HG03159 (cell line): ENCODE data around the gene ATP6V1C2.

Source experiments
- ATAC-seq: cut with Tn5 transposase; IDR thresholded peaks from one replicate; pipeline ENCODE4 v1.9.1; 2021; ENCODE audit warnings: mild to moderate bottlenecking, moderate library complexity; ENCODE audit not compliant: unreplicated experiment

Gene ATP6V1C2

DNA sequence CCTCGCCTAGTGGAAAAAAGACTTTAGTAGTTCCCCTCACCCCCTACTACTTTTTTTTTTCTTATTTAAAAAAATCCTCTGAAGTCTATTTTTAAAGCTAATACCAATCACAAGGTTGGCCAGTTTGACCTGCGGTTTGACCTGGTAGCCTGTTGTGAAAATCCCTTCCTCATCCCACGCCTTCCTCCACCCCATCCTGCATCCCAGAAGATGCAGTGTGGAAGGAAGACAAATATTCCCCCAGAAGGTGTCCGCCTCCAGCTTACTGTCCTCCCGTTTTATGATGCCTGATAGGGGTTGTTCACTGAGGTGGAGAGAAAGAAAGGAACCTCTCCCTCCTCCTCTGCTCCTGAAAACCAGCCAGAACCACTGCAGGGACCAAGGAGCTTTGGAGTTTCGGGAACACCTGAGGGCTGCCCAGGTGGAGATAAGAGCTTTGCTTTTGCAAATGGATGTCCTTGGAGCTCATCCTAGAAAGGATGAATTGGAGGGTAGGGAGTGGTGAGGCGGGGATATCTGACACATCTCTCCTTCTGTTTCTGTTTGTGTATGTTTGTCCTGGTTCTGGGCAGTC lies 909 bp downstream of the ATP6V1C2 start:
- no peak for ATAC-seq

DNA sequence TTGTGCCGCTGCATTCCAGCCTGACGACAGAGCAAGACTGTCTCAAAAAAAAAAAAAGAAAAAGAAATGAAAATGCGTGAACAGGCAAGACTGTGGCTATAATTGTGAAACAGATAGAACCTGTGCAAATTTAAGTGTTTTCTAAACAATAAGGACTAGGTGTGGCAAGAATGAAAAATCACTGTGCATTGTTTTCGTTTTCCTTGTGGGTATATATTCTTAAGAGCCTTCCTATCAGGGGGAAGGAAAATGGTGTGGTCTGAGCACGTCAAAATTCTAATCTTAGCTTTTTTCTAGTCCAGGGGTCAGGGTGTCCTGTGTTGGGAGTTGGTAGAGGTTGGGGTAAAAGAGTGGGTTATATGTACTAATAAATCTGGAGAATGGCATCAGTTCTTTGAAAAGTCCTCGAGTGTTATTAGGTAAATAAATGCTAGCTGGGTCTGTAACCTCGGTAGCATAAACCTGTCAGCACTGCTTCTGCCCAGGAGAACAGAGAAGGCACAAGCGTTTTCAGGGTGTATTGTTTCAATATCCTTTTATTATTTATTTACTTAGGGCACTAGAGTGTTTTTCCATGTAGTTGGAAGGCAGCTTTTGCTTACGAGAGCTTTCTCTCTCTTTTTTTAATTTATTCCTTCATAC lies 11.6 kb downstream of the ATP6V1C2 start:
- ATAC-seq: no peak

DNA sequence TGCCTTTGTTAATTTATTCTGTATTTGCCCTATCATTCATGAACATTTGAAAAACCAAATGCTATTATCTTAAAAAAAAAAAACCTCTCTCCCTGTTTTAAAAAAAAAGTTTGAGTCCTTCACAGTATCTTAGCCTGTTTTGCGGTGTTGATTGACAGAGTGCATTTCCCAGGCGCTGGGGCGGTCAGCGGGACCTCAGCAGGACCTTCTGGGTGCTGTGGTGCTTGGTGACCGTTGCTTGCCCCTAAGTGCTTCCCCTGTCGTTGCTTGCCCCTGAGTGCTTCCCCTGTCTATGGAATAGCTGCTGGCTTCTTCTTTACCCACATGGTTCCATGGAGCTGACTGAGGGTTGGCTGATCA lies 12.1 kb downstream of the ATP6V1C2 start:
- no peak for ATAC-seq

DNA sequence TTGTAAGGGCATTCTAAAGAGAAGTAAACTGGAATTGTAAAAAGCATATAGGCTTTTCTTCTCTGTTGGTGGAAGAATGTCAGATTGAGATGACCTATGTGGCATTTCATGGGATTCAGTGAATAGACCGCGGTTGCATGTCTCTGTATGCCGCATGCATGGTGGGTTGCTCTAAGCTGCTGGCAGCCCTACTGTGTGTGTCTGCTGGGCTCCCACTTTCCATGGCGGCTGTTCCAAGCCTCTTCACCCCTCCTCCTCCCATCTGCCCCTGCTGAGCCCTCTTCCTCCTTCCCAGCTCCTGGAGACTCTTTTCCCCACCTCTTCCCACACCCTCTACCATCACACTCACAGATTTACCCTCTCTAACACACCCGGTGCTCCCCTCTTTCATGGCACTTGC lies 12.6 kb downstream of the ATP6V1C2 start:
- no peak for ATAC-seq

DNA sequence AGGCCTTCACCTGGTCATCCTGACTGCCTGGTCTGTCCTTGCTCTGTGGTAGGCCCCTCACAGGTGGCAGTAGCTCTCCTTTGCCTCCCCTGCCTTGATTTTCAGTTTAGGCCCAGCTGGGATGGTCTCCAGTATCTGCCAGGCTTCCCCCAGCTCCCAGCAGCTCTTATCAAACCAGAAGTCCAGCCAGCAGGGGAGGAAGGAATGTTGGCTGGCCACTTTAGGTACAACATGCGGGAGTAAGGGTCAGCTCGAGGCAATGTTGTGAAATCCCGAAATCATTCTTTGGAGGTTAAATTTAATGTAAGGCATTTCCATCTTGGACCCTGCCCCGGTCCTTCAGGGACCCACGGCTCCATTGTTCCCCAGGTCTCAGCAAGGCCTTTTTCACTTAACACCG lies 16.8 kb downstream of the ATP6V1C2 start:
- ATAC-seq: no peak

DNA sequence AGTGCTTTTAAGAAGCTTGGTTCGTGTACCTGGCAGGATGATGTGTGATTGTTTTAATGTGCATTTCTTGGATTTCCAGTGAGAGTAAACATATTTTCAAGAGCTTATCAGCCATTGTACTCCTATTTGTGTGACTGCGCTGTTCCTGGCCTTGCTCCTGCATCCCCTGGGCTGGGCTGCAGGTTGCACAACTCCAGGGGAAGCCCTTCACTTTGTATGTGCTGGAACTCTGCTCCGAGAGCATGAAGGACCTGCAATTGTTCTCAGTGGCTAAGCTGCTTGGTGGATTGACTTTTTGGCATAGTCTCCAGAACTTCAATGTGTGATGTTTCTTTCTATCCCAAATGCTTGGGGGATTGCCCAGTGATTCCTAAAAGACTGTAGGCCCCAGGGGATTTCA lies 18.8 kb downstream of the ATP6V1C2 start:
- ATAC-seq: no peak

DNA sequence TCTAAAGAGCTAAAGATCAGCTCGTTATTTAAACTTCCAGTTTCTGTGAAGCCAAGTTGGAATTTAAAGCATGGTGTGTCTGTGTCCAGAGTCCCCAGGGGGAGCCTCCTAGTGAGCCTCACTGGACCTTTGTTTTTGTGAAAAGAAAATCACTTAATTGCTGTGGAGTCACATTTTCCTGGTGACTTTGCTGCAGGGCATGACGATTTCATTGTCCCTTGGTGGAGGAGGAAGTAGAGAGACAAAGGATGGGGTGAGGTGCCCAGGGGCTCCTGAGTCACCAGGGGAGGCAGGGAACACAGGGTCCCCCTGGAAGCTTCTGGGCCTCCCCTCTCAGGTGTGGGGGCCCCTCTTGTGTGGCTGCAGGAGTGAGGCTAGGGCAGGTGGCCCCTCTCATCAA lies 19.7 kb downstream of the ATP6V1C2 start:
- ATAC-seq: no peak

DNA sequence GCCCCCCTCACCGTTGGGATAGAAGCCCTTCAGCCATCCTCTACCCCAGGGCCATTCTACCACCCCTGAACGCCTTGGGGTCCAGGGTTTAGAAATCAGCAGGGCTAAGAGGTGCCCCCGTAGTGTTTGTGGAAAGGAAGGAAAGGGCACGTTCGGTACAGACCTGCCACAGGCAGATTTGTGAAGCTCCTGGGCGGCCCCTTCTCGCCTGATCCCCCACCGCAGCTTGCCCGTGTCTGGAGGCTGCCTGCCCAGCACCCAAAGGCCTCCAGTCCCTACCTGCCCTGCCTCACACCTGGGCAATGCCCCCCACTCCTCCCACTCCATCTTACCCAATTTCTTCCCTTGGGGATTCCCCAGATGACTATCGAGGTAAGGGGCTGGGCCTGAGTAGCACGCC lies 21.2 kb downstream of the ATP6V1C2 start:
- ATAC-seq: no peak

DNA sequence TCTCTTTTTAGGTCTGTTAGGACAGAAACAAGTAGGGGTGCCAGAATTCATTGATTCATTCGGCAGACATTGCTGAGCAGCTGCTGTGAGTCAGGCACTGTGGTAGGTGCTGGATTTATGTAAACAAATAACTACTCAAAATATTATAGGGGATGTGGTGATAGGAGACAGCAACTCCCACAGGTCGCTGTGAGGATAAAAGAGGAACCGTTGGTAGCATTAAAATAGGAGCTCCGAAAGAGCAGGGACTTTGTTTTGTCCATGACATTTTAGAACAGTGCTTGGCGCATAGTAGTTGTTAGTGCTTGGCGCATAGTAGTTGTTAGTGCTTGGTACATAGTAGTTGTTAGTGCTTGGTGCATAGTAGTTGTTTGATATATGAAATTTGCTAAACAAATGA lies 29.2 kb downstream of the ATP6V1C2 start:
- no peak for ATAC-seq

DNA sequence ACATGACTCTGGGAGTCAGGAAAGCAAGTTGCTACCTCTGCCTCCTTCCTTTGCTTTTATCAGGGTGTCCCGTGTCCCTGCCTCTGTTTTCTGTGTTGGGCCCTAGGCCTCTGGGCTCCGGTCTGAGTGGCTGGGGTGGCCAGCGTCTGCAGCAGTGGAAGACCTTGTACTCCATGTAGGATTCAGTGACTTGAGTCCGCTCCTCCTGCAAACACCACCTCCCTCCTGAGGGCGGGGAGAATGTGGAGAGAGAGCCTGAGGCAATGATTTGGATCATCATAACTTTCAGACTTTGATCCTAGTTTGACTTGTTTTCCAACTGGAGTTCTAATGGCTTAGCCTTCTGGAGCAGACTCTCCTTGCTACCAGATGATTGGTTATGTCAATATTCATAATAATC lies 30.8 kb downstream of the ATP6V1C2 start:
- no peak for ATAC-seq

DNA sequence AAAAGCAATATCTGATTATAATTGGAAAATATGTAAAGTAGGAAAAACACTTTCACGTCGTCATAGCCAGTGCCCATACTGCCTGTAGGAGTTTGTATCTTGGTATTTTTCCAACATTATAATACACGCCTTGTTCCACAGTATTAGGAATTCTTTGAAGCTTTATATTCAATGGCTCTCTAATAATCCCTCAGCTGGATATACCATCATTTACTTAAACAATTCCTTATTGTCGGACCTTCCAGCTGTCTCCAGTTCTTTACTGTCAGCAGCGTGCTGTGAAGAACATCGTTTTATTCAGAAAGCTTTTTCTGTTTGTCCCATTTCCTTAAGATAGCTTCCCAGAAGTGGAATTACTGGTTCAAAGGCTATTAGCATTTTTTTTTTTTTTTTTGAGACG lies 31.7 kb downstream of the ATP6V1C2 start:
- no peak for ATAC-seq

DNA sequence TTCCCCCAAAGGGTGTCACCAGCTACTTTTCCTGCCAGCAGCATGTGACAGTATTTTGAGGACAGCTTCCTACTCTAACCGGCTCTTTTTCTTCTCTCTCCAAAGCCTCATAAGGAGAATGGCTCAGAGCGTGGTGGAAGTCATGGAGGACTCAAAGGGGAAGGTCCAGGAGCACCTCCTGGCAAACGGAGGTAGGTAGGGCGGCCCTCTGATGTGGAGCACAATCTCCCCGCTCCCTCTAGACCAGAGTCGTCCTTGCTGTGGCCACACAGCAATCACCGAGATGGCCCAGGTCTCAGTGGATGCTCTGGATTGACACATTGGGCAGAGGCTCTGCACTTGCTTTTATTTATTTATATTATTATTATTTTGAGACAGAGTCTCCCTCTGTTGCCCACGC lies 32.4 kb downstream of the ATP6V1C2 start:
- no peak for ATAC-seq

DNA sequence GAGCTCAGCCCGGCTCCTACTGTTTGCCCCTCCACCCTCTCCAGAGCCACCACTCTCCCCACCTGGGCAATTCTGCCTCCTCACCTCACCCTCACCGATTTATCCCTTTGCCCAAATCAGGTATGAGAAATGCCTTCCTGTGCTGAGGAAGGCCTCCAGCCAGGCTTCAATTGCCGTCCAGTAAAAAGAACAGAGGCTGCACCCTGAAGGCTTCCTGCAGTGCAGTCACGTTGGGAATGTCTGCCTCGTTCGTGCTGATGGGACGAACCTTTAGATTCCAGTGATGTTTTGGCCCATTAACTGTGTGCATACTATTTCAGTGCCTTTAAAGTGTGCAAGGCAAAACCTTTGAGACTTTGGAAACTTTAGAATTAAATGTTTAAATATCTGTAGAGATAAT lies 34.2 kb downstream of the ATP6V1C2 start:
- ATAC-seq: no peak

DNA sequence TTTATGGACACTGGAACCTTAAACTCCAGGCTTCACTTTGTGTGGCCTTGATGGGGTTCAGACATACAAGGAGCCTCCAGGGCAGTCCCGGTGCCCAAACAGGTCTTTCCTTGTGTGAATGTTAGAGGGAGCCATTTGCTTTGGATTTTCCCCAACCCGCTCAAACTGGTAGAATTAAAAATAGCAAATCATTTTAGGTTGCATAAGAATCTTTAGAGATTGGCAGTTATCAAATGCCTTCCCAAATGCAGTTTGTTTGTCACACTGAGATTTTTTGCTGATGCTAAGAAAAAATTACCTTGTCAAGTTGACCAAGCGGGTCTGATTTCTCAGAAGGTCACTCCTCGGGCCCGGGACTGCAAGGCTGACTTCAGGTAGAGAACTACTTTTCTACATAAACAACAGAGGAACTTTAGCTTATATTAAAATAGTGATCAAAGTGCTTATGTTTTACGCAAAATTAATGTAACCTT lies 36.4 kb downstream of the ATP6V1C2 start:
- ATAC-seq: no peak

DNA sequence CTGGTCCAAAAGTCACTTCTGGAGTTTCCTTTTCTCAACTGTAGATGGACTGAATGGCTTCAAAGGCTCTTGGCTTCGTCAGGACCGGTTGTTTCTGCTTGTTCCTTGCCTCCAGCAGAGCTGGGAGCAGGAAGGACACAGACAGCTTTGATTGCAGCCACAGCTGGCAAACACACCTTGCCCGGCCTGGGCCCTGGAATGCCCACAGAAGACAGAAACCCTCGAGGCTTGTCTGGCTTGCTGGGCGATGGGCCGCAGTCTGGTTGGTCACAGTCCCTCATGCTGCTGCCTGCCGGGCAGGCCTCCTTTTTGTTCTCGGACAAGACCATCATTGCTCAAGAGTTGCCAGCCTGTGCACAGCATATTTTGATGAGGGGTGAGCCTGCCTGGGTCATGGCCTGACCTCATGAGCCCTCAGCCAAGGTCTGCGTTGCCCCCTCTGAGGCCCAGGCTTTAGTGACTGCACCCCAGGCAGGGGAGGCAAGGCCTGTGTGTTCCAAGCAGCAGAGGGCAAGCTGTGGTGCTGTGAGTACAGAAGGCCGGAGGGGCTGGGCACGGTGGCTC lies 37.8 kb downstream of the ATP6V1C2 start:
- no peak for ATAC-seq

DNA sequence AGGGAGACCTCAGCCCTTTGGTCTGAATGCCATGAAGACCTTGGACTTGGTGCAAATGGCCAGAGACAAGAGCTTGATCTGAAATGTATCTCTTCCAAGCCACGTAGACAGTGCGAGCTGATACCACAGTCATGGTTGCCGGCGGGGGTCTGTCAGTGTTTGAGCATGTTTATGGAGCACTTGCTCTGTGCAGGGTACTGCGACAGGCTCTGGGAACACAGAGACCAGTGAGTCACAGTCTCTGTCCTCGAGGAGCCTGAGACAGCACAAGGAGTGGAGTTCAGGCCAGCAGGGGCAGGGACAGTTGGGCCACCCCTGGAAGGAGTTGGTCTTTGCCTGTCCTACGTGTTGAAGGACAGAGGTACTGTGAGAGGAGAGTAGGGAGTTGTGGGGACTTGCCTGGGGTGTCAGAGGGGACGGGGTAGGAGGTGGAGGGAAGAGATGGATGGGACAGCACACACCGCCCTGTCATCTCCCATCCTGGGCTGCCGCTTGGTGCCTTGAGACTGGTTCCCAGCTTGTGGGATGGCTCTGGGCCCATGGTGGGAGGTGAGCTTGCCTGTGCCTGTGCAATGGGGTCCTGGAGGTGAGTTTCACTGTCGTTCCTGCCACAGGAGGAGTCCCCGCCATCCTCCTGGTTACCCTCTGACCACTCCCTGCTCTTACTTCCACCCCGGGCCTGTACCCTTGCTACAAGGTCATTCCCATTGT lies 39.5 kb downstream of the ATP6V1C2 start:
- no peak for ATAC-seq

DNA sequence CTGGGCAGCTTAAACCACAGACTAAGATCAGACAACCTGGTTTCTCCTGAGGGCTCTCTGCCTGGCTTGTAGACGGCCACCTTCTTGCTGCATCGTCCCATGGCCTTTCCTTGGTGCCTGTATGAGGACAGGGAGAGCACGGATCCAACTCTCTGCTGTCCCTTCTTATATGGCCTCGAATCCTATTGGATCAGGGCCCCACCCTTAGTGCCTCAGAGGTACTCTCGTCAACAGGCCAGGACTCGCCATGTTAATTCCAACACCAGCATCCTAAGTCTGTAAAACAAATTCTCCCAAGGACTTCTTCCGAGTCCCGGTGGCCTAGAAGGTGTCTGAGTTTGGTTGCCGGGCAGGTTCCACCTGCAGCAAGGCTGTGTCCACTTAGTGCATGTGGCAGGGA lies 40.2 kb downstream of the ATP6V1C2 start:
- no peak for ATAC-seq

DNA sequence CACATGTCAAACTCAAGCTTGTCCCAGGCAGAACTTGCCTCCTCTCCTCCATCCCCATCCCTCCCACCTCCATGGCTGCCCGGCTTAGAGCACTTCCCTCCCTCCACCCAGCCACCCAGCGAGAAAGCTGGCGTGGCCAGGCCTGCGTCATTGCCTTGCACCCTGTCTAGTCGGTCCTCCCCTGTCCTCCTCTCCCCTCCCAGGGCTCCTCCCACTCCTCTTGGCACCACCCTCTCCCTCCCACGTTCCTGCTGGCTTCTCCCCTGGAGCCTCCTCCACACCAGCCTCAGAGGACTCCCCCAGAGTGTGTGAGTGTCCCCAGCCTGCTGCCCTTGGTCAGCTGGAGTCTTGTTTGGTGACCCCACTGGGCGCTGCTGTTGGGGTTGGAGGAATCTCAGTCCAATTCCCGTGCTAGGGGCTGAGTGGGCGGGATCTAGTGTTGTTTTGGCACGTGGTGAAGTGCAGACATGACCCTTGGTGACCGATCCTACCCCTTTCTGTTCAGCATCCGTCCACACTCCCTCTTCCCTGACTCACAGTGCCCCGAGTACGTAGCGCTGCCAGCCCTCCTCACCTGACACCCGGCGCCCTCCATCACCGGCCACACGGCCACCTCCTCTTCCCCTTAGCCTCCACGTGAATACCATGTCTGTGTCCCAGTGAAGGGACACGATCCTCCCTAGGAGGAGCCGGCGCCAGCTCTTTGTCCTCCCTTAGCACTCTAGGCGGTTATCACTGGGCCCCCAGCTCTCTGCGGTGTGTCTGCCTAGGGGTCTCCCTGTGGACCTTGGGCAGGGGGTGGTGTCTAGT lies 41.4 kb downstream of the ATP6V1C2 start:
- ATAC-seq: no peak

DNA sequence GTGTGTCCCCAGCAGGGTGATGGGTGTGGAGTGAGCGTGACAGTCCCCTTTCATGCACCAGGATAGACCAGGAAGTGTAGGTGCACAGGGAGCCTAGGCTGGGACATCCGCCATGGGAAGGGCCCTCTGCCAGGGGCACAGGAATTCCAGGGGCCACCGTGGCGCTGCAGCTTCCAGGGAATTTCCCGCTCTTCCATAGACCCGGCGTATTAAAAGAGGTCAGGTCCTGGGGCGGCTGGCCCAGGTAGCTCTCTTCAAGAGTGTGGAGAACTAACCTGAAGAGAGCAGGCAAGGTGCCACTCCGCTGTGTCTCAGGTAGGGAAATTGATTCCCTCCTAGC lies 42.0 kb downstream of the ATP6V1C2 start:
- ATAC-seq: no peak

DNA sequence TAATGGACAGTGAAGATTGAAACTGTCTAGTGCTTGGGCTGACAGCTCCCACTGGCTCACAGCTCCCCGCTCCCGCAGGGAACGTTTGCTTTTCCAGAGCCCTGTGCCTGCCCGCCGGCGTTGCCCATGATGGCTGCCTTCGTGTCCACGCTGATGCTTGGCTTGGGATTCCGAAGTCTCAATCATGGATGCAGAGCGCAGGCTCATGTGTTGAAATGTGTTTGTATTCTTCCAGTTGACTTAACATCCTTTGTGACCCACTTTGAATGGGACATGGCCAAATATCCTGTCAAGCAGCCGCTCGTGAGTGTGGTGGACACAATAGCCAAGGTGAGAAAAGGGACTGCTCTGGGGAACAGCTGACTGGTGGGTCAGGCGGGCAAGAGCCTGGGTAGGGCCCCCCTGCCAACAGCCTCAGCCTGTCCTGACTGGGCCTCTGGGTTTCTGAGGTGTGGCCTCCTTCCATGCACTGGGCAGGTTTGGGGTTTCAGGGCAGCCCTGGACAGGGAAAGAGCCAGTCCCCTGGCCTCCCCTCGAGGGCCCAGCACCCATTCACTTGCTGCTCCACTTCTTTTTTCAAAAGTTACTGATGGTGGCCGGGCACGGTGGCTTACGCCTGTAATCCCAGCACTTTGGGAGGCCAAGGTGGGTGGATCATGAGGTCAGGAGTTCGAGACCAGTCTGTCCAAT lies 42.8 kb downstream of the ATP6V1C2 start:
- ATAC-seq: no peak

DNA sequence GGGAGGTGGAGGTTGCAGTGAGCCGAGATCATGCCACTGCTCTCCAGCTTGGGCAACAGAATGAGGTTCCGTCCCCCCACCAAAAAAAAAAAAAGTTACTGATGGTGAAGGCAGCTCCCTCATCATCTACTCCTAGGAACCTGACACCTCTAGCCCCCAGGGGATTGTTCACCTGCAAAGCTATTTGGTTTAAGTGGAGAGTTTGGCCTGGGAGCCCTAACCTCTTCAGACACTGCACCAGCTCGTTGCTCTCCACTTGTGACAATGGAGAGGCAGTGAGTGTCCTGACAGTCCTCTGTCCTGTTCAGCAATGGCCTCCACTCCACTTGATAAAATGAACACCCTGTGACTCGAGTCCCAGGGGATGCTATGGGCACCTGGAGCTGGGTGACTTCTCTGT lies 43.5 kb downstream of the ATP6V1C2 start:
- ATAC-seq: no peak
